Astrocyte of the hippocampus (primary cell): ENCODE measurements around the gene PTPN6.
"Not testable (repeated sequence)": the region's sequence is repeated elsewhere in the genome, so short reads cannot be mapped to it uniquely, and the experiment has no call there.

Source experiments
- DNase-seq: peaks from one replicate; pipeline ENCODE4 v3.0.0; 2011; ENCODE audit warnings: low read depth, low spot score

Gene PTPN6

GRCh38 chr12:6950811-6951540 is at the start of gene PTPN6:
Gene PTPN6 (plus strand): TSS chr12:6951356. CDS start chr12:6951513, 157 bp downstream.
- no peak for DNase-seq

DNA sequence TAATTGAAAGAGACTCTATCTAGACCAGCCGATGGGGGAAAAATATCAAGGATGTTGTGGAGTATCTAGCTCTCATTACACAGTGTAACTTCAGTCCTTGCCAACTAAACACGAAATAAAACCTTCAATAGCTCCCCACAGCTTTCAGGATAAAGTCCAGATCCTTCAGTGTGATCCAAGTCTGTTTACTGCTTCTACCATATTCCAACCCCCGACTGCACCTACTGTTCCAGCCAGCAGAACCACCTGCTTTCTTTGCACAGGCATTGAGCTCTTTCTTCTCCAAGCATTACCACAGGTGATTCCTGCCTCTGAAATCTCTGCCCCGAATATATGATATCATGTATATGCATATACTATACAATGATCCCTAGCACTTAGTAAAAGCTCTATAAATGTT is 48.7 kb upstream of the PTPN6 start:
- DNase-seq: no peak

DNA sequence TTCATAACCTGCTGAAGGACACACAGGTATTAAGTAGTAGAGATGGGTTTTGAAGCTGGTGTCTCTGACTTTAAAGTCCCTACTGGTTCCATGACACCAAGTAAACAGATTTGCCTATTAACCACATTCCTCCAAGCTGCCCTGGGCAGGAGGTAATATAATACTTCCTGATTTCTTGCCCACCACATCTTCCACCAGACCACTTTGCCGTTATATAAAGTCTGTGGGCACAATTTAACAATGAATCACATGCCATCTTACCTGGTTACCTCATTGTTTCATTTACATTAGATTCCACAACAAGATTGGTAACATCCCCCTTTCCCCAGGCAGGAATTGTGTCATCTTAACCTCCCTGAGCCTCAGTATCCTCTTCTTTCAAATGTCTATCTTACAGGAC is 47.4 kb upstream of the PTPN6 start:
- no peak for DNase-seq

- DNase-seq: peak; percentile 98
These were observed 46.6 kb upstream of the PTPN6 start, which contains the start of gene LRRC23 for GRCh38 chr12:6904280-6905276. Gene LRRC23 (plus strand): TSS chr12:6904822. CDS start chr12:6905634, 812 bp downstream.

DNA sequence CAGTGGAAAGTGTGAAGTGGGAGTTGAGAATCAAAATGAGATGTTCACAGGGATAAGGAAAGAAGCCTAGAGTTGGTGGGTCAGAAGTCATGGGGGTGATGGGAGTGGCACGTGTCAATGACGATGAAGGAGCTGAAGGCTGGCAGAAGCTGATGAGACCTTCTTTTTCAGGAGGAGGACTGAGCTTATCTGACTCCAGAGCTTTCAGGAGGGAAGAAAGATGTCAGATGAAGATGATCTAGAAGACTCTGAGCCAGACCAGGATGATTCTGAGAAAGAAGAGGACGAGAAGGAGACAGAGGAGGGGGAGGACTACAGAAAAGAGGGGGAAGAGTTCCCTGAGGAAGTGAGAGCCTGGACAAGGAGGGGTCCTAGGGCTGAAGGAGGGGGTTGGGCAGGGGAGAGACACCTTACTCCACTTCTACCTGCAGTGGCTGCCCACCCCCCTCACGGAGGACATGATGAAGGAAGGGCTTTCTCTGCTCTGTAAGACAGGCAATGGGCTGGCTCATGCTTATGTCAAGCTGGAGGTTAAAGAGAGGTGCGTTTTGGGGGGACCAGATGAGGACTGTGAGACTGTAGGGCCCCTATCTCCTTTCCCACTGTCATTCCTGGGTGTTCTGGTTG is 45.6 kb upstream of the PTPN6 start:
- no peak for DNase-seq

DNA sequence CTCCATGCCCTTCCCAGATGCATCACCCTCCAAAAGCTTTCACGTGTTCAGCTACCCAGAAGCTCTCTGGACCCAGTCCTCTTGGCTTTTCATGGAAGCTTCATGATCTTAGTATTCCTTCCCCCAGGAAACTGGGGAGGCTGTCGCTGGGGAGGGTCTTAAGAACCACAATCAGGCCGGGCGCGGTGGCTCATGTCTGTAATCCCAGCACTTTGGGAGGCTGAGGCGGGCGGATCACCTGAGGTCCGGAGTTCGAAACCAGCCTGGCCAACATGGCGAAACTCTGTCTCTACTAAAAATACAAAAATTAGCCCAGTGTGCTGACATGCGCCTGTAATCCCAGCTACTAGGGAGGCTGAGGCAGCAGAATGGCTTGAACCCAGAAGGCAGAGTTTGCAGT is 43.0 kb upstream of the PTPN6 start:
- not testable (repeated sequence) for DNase-seq

DNA sequence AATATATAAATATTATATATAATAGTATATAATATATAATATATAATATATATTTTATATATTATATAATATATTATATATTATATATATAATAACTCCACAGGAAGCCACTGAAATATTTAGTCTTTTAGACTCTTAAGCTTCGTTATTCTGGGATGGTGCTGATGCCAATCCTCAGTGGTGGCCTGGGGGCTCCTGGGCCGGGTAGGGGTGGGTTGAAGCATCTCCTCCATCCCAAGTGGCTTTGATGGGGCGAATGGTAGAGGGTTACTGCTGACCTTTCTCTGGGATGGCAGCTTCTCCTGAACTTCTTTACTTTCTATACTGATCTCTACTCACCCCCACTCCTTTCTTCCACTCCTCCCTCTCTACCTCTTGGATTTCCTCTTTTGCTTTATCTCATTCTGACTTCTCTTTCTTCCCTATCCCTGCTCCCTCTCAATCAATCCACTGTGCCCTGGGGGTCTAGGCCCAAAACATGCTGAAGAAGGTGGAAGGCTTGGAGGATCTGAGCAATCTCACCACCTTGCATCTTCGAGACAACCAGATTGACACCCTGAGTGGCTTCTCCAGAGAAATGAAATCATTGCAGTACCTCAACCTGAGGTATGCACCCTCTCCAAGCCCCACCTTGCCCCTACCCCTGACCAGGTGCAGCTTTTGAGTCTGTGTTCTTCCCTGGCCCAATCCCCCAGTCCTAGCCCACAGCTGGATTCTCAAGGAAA is 41.6 kb upstream of the PTPN6 start:
- DNase-seq: no peak

- no peak for DNase-seq
These were observed 38.8 kb upstream of the PTPN6 start for GRCh38 chr12:6912164-6912935.

- DNase-seq: peak; percentile 82
These were observed 36.8 kb upstream of the PTPN6 start, which contains the start of gene ENO2 for GRCh38 chr12:6914246-6914946. Gene ENO2 (plus strand): TSS chr12:6914580. CDS start chr12:6915833, 1,253 bp downstream.

- DNase-seq: no peak
These were observed 36.0 kb upstream of the PTPN6 start for GRCh38 chr12:6914947-6915788.

DNA sequence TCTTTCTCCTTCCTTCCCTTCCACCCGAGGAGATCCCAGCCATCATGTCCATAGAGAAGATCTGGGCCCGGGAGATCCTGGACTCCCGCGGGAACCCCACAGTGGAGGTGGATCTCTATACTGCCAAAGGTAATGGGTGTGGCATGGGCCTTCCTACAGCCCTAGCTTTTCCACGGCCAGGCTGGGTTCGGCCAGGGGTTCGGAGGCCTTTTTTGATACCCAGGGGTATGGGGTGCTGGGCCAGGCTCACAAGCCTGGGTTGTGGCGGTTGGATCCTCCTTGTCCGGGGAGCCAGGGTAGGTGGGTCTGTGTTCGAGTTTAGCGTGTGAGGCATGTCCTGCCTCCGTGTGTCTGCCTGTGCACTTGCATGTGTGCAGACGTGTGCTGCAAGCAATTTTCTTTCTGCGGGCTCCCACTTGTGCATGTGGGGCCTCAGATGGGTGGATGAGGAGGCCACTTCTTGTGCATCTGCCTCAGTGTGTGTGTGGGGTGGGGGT is 35.3 kb upstream of the PTPN6 start:
- DNase-seq: no peak

DNA sequence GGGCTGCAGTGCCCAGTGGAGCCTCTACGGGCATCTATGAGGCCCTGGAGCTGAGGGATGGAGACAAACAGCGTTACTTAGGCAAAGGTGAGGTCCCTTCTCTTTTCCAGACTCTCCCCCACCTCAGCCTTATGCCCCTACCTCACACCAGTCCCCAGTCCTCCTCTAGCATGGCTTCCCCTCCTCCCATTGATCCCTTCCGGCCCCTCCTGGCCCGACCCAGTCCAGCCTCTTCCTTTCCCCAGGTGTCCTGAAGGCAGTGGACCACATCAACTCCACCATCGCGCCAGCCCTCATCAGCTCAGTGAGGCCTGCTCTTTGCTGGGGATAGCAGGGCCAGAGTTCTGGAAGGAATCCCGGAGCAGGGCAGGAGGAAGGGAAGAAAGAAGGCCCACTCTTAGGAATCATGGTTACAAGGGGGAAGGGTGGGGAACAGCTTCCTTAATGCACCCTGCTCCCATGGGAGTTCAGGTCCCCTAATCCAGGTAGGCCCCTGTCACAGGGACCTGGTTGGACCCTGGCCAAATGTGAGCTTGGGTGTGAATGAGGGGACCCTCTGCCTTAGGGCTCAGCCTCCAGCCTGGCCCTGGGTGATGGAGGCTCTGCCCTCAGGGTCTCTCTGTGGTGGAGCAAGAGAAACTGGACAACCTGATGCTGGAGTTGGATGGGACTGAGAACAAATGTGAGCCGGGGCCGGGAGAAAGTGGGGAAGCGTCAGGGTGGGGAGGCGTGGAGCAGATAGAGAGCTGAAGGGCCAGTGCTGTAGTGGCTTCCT is 34.5 kb upstream of the PTPN6 start:
- DNase-seq: no peak

GRCh38 chr12:6917491-6918231 is 33.5 kb upstream of the PTPN6 start:
- DNase-seq: peak; percentile 68

DNA sequence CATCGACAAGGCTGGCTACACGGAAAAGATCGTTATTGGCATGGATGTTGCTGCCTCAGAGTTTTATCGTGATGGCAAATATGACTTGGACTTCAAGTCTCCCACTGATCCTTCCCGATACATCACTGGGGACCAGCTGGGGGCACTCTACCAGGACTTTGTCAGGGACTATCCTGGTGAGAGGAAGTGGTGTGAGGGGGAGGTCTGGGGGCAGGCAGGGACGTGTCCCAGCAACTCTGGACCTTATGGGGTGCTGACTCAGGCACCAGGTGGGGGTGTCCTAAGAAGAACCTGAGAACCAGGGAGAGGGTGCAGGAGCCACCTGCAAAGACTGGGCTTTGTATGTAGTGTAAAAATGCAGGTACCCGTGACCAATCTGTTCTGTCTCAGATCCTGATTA is 31.6 kb upstream of the PTPN6 start:
- no peak for DNase-seq

DNA sequence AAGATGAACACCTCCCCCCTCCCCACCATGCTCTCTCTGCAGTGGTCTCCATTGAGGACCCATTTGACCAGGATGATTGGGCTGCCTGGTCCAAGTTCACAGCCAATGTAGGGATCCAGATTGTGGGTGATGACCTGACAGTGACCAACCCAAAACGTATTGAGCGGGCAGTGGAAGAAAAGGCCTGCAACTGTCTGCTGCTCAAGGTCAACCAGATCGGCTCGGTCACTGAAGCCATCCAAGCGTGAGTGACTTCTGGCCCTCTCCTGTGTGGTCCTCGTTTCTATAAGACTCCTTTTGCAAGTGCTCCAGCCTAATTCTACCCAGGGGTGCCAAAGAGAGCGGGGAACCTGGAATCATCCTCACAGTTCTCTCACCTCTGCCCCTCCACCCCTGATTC is 29.6 kb upstream of the PTPN6 start:
- no peak for DNase-seq

- no peak for DNase-seq
These were observed 28.9 kb upstream of the PTPN6 start for GRCh38 chr12:6921996-6922946.
